ENCODE measurements around the gene ZBTB46. TPM values are rescaled to one million over a fixed set of nuclear protein-coding genes. Genes with fewer than 3 reads are reported as not detected.
A peak's percentile ranks its signal among the peaks of the same experiment; 100 is the strongest.
"Not testable (repeated sequence)": the region's sequence is repeated elsewhere in the genome, so short reads cannot be mapped to it uniquely, and the experiment has no call there.

The ZBTB46 gene, protein sequence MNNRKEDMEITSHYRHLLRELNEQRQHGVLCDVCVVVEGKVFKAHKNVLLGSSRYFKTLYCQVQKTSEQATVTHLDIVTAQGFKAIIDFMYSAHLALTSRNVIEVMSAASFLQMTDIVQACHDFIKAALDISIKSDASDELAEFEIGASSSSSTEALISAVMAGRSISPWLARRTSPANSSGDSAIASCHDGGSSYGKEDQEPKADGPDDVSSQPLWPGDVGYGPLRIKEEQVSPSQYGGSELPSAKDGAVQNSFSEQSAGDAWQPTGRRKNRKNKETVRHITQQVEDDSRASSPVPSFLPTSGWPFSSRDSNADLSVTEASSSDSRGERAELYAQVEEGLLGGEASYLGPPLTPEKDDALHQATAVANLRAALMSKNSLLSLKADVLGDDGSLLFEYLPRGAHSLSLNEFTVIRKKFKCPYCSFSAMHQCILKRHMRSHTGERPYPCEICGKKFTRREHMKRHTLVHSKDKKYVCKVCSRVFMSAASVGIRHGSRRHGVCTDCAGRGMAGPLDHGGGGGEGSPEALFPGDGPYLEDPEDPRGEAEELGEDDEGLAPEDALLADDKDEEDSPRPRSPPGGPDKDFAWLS
- 42.1 TPM for total RNA-seq (ENCODE audit: unreplicated experiment)
- long read RNA-seq, full-length matches to known transcripts = 1 of 2 reads
- long read RNA-seq, partial matches to known transcripts = 0 of 2 reads
- long read RNA-seq, other reads (novel, unspliced or antisense) = 1 of 2 reads

GRCh38 chr20:63830841-63831588, at the start of gene ZBTB46:
TSS of gene ZBTB46 (minus strand) at chr20:63831264. CDS start at chr20:63790757, 40,507 bp downstream.
- no peak for TF ChIP-seq CTCF (IDR thresholded peaks at IDR 0.05; ENCODE audit: unreplicated experiment)
- Mint-ChIP-seq H3K36me3 (ENCODE audit: low read depth, unreplicated experiment) (peaks cover 11% of the 10 kb centered on the region), H3K4me1 (ENCODE audit: unreplicated experiment) (peaks cover 28% of the 10 kb centered on the region), H3K4me3 (ENCODE audit: unreplicated experiment) (peak within 1 kb of the TSS; percentile 96), H3K9me3 (ENCODE audit: unreplicated experiment) (no peaks in the 10 kb centered on the region), H3K27me3 (ENCODE audit: unreplicated experiment) (peaks cover 16% of the 10 kb centered on the region), H3K27ac (ENCODE audit: unreplicated experiment) (peak within 1 kb of the TSS; percentile 72)
- peak; percentile 72 for DNase-seq (ENCODE audit: low spot score)

GRCh38 chr20:63878899-63879663, 48.0 kb upstream of the ZBTB46 start:
- Mint-ChIP-seq H3K36me3 (ENCODE audit: low read depth, unreplicated experiment) (peaks cover 16% of the 10 kb centered on the region), H3K4me1 (ENCODE audit: unreplicated experiment) (no peaks in the 10 kb centered on the region), H3K9me3 (ENCODE audit: unreplicated experiment) (no peaks in the 10 kb centered on the region), H3K27ac (ENCODE audit: unreplicated experiment) (no peak overlapping the region), H3K4me3 (ENCODE audit: unreplicated experiment) (no peak overlapping the region), H3K27me3 (ENCODE audit: unreplicated experiment) (peaks cover 3% of the 10 kb centered on the region)
- TF ChIP-seq CTCF (IDR thresholded peaks at IDR 0.05; ENCODE audit: unreplicated experiment) = no peak
- DNase-seq (ENCODE audit: low spot score) = no peak

- H3K4me3 Mint-ChIP-seq (ENCODE audit: unreplicated experiment) = no peak overlapping the region
- peaks cover 3% of the 10 kb centered on the region for H3K4me1 Mint-ChIP-seq (ENCODE audit: unreplicated experiment)
- no peak for TF ChIP-seq CTCF (IDR thresholded peaks at IDR 0.05; ENCODE audit: unreplicated experiment)
- H3K9me3 Mint-ChIP-seq (ENCODE audit: unreplicated experiment) = no peaks in the 10 kb centered on the region
- no peak overlapping the region for H3K27ac Mint-ChIP-seq (ENCODE audit: unreplicated experiment)
- peaks cover 19% of the 10 kb centered on the region for H3K36me3 Mint-ChIP-seq (ENCODE audit: low read depth, unreplicated experiment)
- no peak for DNase-seq (ENCODE audit: low spot score)
- H3K27me3 Mint-ChIP-seq (ENCODE audit: unreplicated experiment) = peaks cover 3% of the 10 kb centered on the region
Measured at GRCh38 chr20:63877755-63878470, 46.8 kb upstream of the ZBTB46 start.

GRCh38 chr20:63876489-63877036, 45.5 kb upstream of the ZBTB46 start:
- Mint-ChIP-seq H3K4me3 (ENCODE audit: unreplicated experiment) (peak overlapping the region; percentile 21), H3K4me1 (ENCODE audit: unreplicated experiment) (peaks cover 3% of the 10 kb centered on the region), H3K27me3 (ENCODE audit: unreplicated experiment) (peaks cover 3% of the 10 kb centered on the region), H3K9me3 (ENCODE audit: unreplicated experiment) (no peaks in the 10 kb centered on the region), H3K36me3 (ENCODE audit: low read depth, unreplicated experiment) (peaks cover 19% of the 10 kb centered on the region), H3K27ac (ENCODE audit: unreplicated experiment) (no peak overlapping the region)
- no peak for DNase-seq (ENCODE audit: low spot score)
- TF ChIP-seq CTCF (IDR thresholded peaks at IDR 0.05; ENCODE audit: unreplicated experiment) = no peak

- peak overlapping the region; percentile 28 for H3K4me3 Mint-ChIP-seq (ENCODE audit: unreplicated experiment)
- not testable (repeated sequence) for H3K9me3 Mint-ChIP-seq (ENCODE audit: unreplicated experiment); H3K4me1 Mint-ChIP-seq (ENCODE audit: unreplicated experiment); H3K27me3 Mint-ChIP-seq (ENCODE audit: unreplicated experiment); DNase-seq (ENCODE audit: low spot score); H3K27ac Mint-ChIP-seq (ENCODE audit: unreplicated experiment)
- peaks cover 19% of the 10 kb centered on the region for H3K36me3 Mint-ChIP-seq (ENCODE audit: low read depth, unreplicated experiment)
Measured at GRCh38 chr20:63874241-63874640, 43.2 kb upstream of the ZBTB46 start.

Measured in endothelial cell (in vitro differentiated cells).